Fibroblast of lung (primary cell): ENCODE measurements around the gene CELF2. TPM values are rescaled to one million over a fixed set of nuclear protein-coding genes. Genes with fewer than 3 reads are reported as not detected.

ENCODE experiments used
- DNase-seq, 2 donors: peaks; one replicate each; pipeline versions ENCODE4 v3.0.0 to v3.0.0-alpha.2; 2010; ENCODE audit warnings: low read depth in 2 of 2
- H2AFZ ChIP-seq: 2 replicates; pipeline ENCODE4 v1.5.1; 2012; ENCODE audit warnings: low read length, control low read depth, inconsistent platforms
- H3K27ac ChIP-seq: 2 replicates; pipeline ENCODE4 v1.5.1; 2011; ENCODE audit warnings: low read length, control low read depth; ENCODE audit not compliant: insufficient read depth
- H3K27me3 ChIP-seq: 2 replicates; pipeline ENCODE4 v1.5.1; 2011; ENCODE audit warnings: mild to moderate bottlenecking, low read length; ENCODE audit not compliant: control insufficient read depth, insufficient read depth
- H3K36me3 ChIP-seq: 2 replicates; pipeline ENCODE4 v1.5.1; 2011; ENCODE audit warnings: low read length; ENCODE audit not compliant: control insufficient read depth, insufficient read depth
- H3K4me1 ChIP-seq: 2 replicates; pipeline ENCODE4 v1.5.1; 2011; ENCODE audit warnings: low read length; ENCODE audit not compliant: control insufficient read depth, insufficient read depth; ENCODE audit errors: extremely low read depth
- H3K4me2 ChIP-seq: 2 replicates; pipeline ENCODE4 v1.5.1; 2011; ENCODE audit warnings: low read length, control low read depth; ENCODE audit not compliant: insufficient read depth; ENCODE audit errors: extremely low read depth
- H3K4me3 ChIP-seq, 4 experiments: fragments of 200-600 bp in 1 of 4; sonication (generic) in 1 of 4; replicated peaks in 1 of 4; 2 replicates each; pipeline ENCODE4 v1.5.1; 2011 to 2016; ENCODE audit warnings: low read length in 4 of 4, low read depth in 3 of 4, mild to moderate bottlenecking in 3 of 4, control low read depth in 2 of 4, inconsistent platforms in 1 of 4, mixed read lengths in 1 of 4; ENCODE audit not compliant: insufficient read depth in 1 of 4; ENCODE audit errors: control extremely low read depth in 1 of 4
- H3K79me2 ChIP-seq: 2 replicates; pipeline ENCODE4 v1.5.1; 2012; ENCODE audit warnings: mild to moderate bottlenecking, low read length, inconsistent platforms; ENCODE audit not compliant: control insufficient read depth, insufficient read depth
- H3K9ac ChIP-seq: 2 replicates; pipeline ENCODE4 v1.5.1; 2011; ENCODE audit warnings: mild to moderate bottlenecking, low read length, control low read depth; ENCODE audit not compliant: insufficient read depth
- H3K9me3 ChIP-seq: 2 replicates; pipeline ENCODE4 v1.5.1; 2012; ENCODE audit warnings: low read depth, low read length; ENCODE audit not compliant: control insufficient read depth, insufficient read depth
- H4K20me1 ChIP-seq: 2 replicates; pipeline ENCODE4 v1.5.1; 2011; ENCODE audit warnings: low read length; ENCODE audit not compliant: control insufficient read depth, insufficient read depth; ENCODE audit errors: extremely low read depth
- EZH2 ChIP-seq: IDR thresholded peaks from 2 replicates; pipeline ENCODE4 v1.5.1; 2012; ENCODE audit warnings: low read length, control low read depth, mild to moderate bottlenecking; ENCODE audit errors: missing control alignments
- polyA plus RNA-seq, 2 donors: library from polyadenylated mRNA; depleted of rRNA in 1 of 2; stranded (reverse) in 1 of 2; unstranded in 1 of 2; fragments of >200 nt; gene quantifications; 2 replicates each; pipeline ENCODE4 v1.2.1, GENCODE V29; 2011 to 2012; ENCODE audit warnings: missing spikeins in 1 of 2
- total RNA-seq: library from RNA; depleted of rRNA; stranded (reverse); fragments of >200 nt; gene quantifications from 2 replicates; pipeline ENCODE4 v1.2.1, GENCODE V29; 2014
- TF ChIP-seq, protein P1 (sequence below), 2 donors: IDR thresholded peaks in 1 of 2; conservative IDR thresholded peaks in 1 of 2; 1 replicate in 1 of 2; 2 replicates in 1 of 2; pipeline ENCODE4 v1.5.1; 2011 to 2012; ENCODE audit warnings: low read length in 2 of 2, control low read depth in 1 of 2, inconsistent platforms in 1 of 2, low read depth in 1 of 2, mild to moderate bottlenecking in 1 of 2

The CELF2 gene
- total and polyA plus RNA-seq, 2 donors (not counting 1 experiment from before 2014, with no cell fraction given), result 16.9 to 25.1 TPM

DNA sequence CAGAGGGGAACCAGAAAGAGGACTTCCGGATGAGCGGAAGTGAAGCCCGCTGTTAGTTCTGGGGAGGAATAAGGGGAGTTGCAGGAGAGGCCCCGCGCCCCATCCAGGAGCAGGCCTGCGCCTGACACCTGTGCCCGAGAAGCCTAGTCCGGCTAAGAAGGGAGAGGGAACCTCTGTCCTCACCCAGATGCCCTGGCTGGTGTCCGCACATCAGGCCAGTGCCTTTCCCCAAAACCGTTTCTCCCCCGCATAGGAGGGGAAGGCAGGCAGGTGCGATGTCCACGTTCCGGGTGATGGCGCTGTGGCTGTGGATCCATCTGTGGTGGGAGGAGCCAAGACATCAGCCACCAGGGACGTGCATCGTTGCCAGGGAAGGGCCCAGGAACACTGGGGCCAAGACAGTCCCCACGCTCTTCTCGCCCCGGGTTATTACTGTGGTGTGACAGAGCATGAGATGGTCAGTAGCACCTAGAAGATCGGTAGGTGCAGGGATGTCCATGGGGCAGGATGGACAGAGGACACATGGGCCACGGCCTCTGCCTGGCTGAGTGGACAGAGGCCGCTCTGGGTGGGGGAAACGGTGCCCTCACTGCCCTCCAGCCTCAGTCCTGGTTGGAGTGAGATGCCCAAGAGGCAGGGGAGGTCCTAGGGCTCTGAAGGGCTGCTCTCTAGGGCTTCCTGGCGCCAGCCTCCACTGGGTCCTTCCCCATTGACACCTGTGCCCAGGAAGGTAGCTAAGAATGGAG lies 262.7 kb downstream of the CELF2 start:
- Histone ChIP-seq H3K27ac (no peak overlapping the region), H3K9ac (no peak overlapping the region), H3K4me1 (no peaks in the 10 kb centered on the region), H4K20me1 (no peaks in the 10 kb centered on the region), H3K4me2 (no peak overlapping the region), H3K4me3 (no peak overlapping the region), H3K27me3 (no peaks in the 10 kb centered on the region), H3K79me2 (no peaks in the 10 kb centered on the region), H2AFZ (no peak overlapping the region), H3K9me3 (no peaks in the 10 kb centered on the region), H3K36me3 (no peaks in the 10 kb centered on the region)
- DNase-seq, result no peak
- TF ChIP-seq EZH2, result no peak
- TF ChIP-seq, protein P1, sequence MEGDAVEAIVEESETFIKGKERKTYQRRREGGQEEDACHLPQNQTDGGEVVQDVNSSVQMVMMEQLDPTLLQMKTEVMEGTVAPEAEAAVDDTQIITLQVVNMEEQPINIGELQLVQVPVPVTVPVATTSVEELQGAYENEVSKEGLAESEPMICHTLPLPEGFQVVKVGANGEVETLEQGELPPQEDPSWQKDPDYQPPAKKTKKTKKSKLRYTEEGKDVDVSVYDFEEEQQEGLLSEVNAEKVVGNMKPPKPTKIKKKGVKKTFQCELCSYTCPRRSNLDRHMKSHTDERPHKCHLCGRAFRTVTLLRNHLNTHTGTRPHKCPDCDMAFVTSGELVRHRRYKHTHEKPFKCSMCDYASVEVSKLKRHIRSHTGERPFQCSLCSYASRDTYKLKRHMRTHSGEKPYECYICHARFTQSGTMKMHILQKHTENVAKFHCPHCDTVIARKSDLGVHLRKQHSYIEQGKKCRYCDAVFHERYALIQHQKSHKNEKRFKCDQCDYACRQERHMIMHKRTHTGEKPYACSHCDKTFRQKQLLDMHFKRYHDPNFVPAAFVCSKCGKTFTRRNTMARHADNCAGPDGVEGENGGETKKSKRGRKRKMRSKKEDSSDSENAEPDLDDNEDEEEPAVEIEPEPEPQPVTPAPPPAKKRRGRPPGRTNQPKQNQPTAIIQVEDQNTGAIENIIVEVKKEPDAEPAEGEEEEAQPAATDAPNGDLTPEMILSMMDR (conservative IDR thresholded peaks at IDR 0.05 in 1 of 2, IDR thresholded peaks at IDR 0.05 in 1 of 2; ENCODE audit: low read depth in 1 of 2, low read length in 2 of 2), result no peak

DNA sequence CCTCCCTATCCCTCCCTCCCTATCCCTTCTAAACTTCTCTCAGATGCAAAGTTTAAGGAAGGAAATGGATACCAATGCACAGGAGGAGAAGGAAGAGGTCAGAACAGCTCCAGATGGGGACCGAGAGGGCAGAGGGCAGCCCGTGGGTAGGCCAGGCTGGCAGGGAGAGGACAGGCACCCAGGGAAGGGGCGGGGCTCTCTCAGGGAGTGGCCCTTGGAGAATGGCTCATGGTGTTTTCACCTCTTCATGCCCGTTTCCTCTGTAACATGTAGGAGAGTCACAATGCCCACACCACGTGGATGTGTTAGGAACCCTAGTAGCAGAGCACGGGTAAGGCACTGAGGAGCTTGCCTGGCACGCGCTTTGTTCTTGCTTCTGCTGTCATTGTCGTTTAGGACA lies 264.5 kb downstream of the CELF2 start:
- no peak overlapping the region for H3K4me3 ChIP-seq
- no peaks in the 10 kb centered on the region for H3K27me3 ChIP-seq

DNA sequence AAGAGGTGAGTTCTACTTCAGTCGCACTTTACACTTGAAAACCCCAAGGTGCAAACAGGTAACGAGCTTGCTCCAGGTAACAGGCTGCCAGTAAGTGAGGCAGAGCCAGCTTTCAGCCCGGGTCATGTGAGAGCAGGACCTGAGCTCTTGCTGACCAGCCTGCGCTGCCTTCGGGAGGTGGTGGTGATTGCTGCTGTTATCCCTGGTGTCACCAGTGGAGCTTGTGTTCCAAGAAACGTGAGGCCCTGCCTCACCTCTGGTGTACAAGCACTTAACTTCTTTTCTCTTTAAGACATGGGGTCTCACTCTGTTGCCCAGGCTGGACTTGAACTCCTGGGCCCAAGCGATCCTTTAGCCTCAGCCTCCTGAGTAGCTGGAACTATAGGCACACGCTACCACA lies 265.0 kb downstream of the CELF2 start:
- Histone ChIP-seq H3K4me3 (no peak overlapping the region), H3K36me3 (no peaks in the 10 kb centered on the region), H2AFZ (no peak overlapping the region), H4K20me1 (no peaks in the 10 kb centered on the region), H3K4me2 (no peak overlapping the region), H3K4me1 (no peaks in the 10 kb centered on the region), H3K27ac (no peak overlapping the region), H3K9ac (no peak overlapping the region), H3K9me3 (no peaks in the 10 kb centered on the region), H3K79me2 (no peaks in the 10 kb centered on the region), H3K27me3 (no peaks in the 10 kb centered on the region)
- TF ChIP-seq EZH2, result no peak
- DNase-seq, result no peak

More for the DNA sequence above, 264.5 kb downstream of the CELF2 start:
- no peaks in the 10 kb centered on the region for H3K79me2 ChIP-seq
- H4K20me1 ChIP-seq, result no peaks in the 10 kb centered on the region
- H3K36me3 ChIP-seq, result no peaks in the 10 kb centered on the region
- H3K9ac ChIP-seq, result no peak overlapping the region
- DNase-seq, result no peak
- H3K4me1 ChIP-seq, result no peaks in the 10 kb centered on the region
- TF ChIP-seq EZH2, result no peak
- TF ChIP-seq, protein P1 (conservative IDR thresholded peaks at IDR 0.05 in 1 of 2, IDR thresholded peaks at IDR 0.05 in 1 of 2; ENCODE audit: low read depth in 1 of 2, low read length in 2 of 2), result no peak
- no peak overlapping the region for H3K27ac ChIP-seq
- H3K4me2 ChIP-seq, result no peak overlapping the region
- no peak overlapping the region for H2AFZ ChIP-seq
- H3K9me3 ChIP-seq, result no peaks in the 10 kb centered on the region
